B cell (primary cell): ENCODE measurements around the gene ST3GAL3. TPM values are rescaled to one million over a fixed set of nuclear protein-coding genes. Genes with fewer than 3 reads are reported as not detected.
A peak's percentile ranks its signal among the peaks of the same experiment; 100 is the strongest.

ENCODE experiments used
- ATAC-seq: fragments of 200-7000 bp; cut with Tn5 transposase; one replicate; pipeline ENCODE4 v1.10.0; 2021; ENCODE audit warnings: low read depth, mild to moderate bottlenecking, moderate number of reproducible peaks, moderate library complexity
- CTCF ChIA-PET: fragments of 350-600 bp; sonication (Branson Sonifier 250); formaldehyde crosslinking; loops from one replicate; lab custom pipeline; 2021; ENCODE audit warnings: antibody characterized with exemption, inconsistent platforms; lab: Charles Lee
- POLR2A ChIA-PET: fragments of 350-600 bp; sonication (Branson Sonifier 250); formaldehyde crosslinking; loops from one replicate; lab custom pipeline; 2021; ENCODE audit warnings: antibody characterized with exemption; lab: Charles Lee
- DNase-seq: peaks from one replicate; pipeline ENCODE4 v3.0.0; 2013
- H2AFZ ChIP-seq: 2 replicates; pipeline ENCODE4 v1.6.1; 2012; ENCODE audit warnings: mild to moderate bottlenecking, low read depth, low read length; ENCODE audit not compliant: insufficient read depth, poor library complexity, severe bottlenecking
- H3K27ac ChIP-seq, 2 donors: 1 replicate in 1 of 2; 2 replicates in 1 of 2; pipeline ENCODE4 v1.5.1; 2012 to 2013; ENCODE audit warnings: low read length in 2 of 2, mild to moderate bottlenecking in 2 of 2, moderate library complexity in 1 of 2
- H3K27me3 ChIP-seq, 4 experiments: fragments of 200-600 bp in 1 of 4; sonication (generic) in 1 of 4; replicated peaks in 1 of 4; 1 replicate in 2 of 4; 2 replicates in 2 of 4; pipeline versions ENCODE4 v1.6.1 to v1.7.0; 2013 to 2016; ENCODE audit warnings: low read length in 3 of 4, mild to moderate bottlenecking in 2 of 4, mixed read lengths in 1 of 4, moderate library complexity in 1 of 4; ENCODE audit not compliant: insufficient read depth in 4 of 4, control insufficient read depth in 3 of 4; ENCODE audit errors: control extremely low read depth in 1 of 4
- H3K36me3 ChIP-seq, 2 experiments: replicated peaks in 1 of 2; 1 replicate in 1 of 2; 2 replicates in 1 of 2; pipeline versions ENCODE4 v1.6.1 to v1.7.1; 2013; ENCODE audit warnings: low read length in 1 of 2; ENCODE audit not compliant: insufficient read depth in 2 of 2, control insufficient read depth in 1 of 2; ENCODE audit errors: control extremely low read depth in 1 of 2, extremely low read depth in 1 of 2
- H3K4me1 ChIP-seq, 2 donors: fragments of 200-600 bp in 1 of 2; sonication (generic) in 1 of 2; 1 replicate in 1 of 2; 2 replicates in 1 of 2; pipeline versions ENCODE4 v1.5.1 to v1.6.1; 2013 to 2017; ENCODE audit warnings: low read length in 2 of 2; ENCODE audit not compliant: control insufficient read depth in 2 of 2, insufficient read depth in 2 of 2
- H3K4me2 ChIP-seq: replicated peaks from 2 replicates; pipeline ENCODE3; 2012; ENCODE audit warnings: mild to moderate bottlenecking, low read depth, low read length; ENCODE audit not compliant: poor library complexity, severe bottlenecking
- H3K4me3 ChIP-seq, 5 experiments: fragments of 200-600 bp in 1 of 5; sonication (generic) in 1 of 5; 1 replicate in 3 of 5; 2 replicates in 2 of 5; pipeline versions ENCODE4 v1.5.1 to v1.7.0; 2011 to 2016; ENCODE audit warnings: low read length in 4 of 5, mild to moderate bottlenecking in 4 of 5, low read depth in 2 of 5, control low read depth in 1 of 5, moderate library complexity in 1 of 5; ENCODE audit not compliant: insufficient read depth in 1 of 5; ENCODE audit errors: control extremely low read depth in 1 of 5, extremely low read depth in 1 of 5
- H3K79me2 ChIP-seq: fragments of 200-600 bp; sonication (generic); one replicate; pipeline ENCODE4 v1.6.0; 2016; ENCODE audit warnings: low read length; ENCODE audit not compliant: control insufficient read depth, insufficient read depth
- H3K9ac ChIP-seq: fragments of 200-600 bp; sonication (generic); 2 replicates; pipeline ENCODE4 v1.6.1; 2017; ENCODE audit warnings: mild to moderate bottlenecking, low read length, moderate library complexity
- H3K9me3 ChIP-seq, 3 donors: one replicate each; pipeline versions ENCODE4 v1.6.1 to v1.7.1; 2013; ENCODE audit warnings: low read length in 2 of 3; ENCODE audit not compliant: control insufficient read depth in 2 of 3, insufficient read depth in 1 of 3; ENCODE audit errors: control extremely low read depth in 1 of 3
- H4K20me1 ChIP-seq: 2 replicates; pipeline ENCODE4 v1.6.0; 2012; ENCODE audit warnings: mild to moderate bottlenecking, low read length; ENCODE audit not compliant: insufficient read depth, control insufficient read depth, poor library complexity, severe bottlenecking
- H3K27ac Mint-ChIP-seq: one replicate; pipeline ENCODE4 v1.8.0; 2021; ENCODE audit warnings: mixed read lengths
- H3K27me3 Mint-ChIP-seq: one replicate; pipeline ENCODE4 v1.8.0; 2021; ENCODE audit warnings: mixed read lengths
- H3K4me1 Mint-ChIP-seq: one replicate; pipeline ENCODE4 v1.8.0; 2021; ENCODE audit warnings: mixed read lengths
- H3K4me3 Mint-ChIP-seq: one replicate; pipeline ENCODE4 v1.8.0; 2021; ENCODE audit warnings: mixed read lengths
- H3K9me3 Mint-ChIP-seq: one replicate; pipeline ENCODE4 v1.8.0; 2022; ENCODE audit warnings: mixed read lengths; ENCODE audit not compliant: insufficient read depth
- CTCF ChIP-seq: fragments of 200-600 bp; IDR thresholded peaks from one replicate; pipeline ENCODE4 v1.8.0; 2022; ENCODE audit warnings: antibody characterized with exemption, mild to moderate bottlenecking
- EZH2 ChIP-seq: IDR thresholded peaks from 2 replicates; pipeline ENCODE4 v1.6.1; 2012; ENCODE audit warnings: borderline replicate concordance, low read depth, mild to moderate bottlenecking, moderate library complexity, low read length; ENCODE audit not compliant: insufficient read depth, poor library complexity, severe bottlenecking
- WGBS: methylation state at CpG from one replicate; pipeline ENCODE4 v1.1.5; 2013; ENCODE audit warnings: missing lambda C conversion rate; ENCODE audit not compliant: insufficient coverage; 5-methylcytosine and 5-hydroxymethylcytosine counted together
- intact Hi-C: fragments of 100-400 bp; cut with micrococcal nuclease; formaldehyde crosslinking; loops from one replicate; pipeline ENCODE4 v1.10.0; 2022
- polyA plus RNA-seq: library from polyadenylated mRNA; depleted of rRNA; stranded (reverse); fragments of >200 nt; gene quantifications from 2 replicates; pipeline ENCODE4 v1.2.3, GENCODE V29; 2012
- total RNA-seq, 2 donors: library from RNA; stranded (reverse); fragments of 120-200 nt in 1 of 2; gene quantifications; 1 replicate in 1 of 2; 2 replicates in 1 of 2; pipeline versions ENCODE4 v1.2.3 to v1.2.4, GENCODE V29; 2013 to 2022

ST3GAL3 gene
- total and polyA plus RNA-seq, 2 donors (not counting 1 experiment from before 2014, with no cell fraction given) = 16.8 to 31.4 TPM

- 100% methylated on average over 3 of the region's 9 CpGs for WGBS
- Histone ChIP-seq H3K4me1 (peaks cover 37 to 69% of the 10 kb centered on the region in 2 donors), H3K4me2 (peak overlapping the region; percentile 85), H3K27me3 (no peaks in the 10 kb centered on the region), H4K20me1 (peaks cover 40% of the 10 kb centered on the region), H3K9ac (no peak overlapping the region), H3K36me3 (peaks cover 0 to 25% of the 10 kb centered on the region in 2 experiments), H3K27ac (no peak overlapping the region), H3K4me3 (no peak overlapping the region), H3K9me3 (no peaks in the 10 kb centered on the region), H3K79me2 (peaks cover 16% of the 10 kb centered on the region), H2AFZ (no peak overlapping the region)
- ChIA-PET POLR2A (no interaction called here), CTCF (interaction anchor here (1.2 kb wide), 1 partner anchor 58 kb away, joined by 4 read pairs; no protein-coding TSS in a partner anchor)
- Mint-ChIP-seq H3K9me3 (no peaks in the 10 kb centered on the region), H3K4me3 (peak overlapping the region; percentile 97), H3K4me1 (peaks cover 70% of the 10 kb centered on the region), H3K27ac (peak overlapping the region; percentile 3), H3K27me3 (no peaks in the 10 kb centered on the region)
- TF ChIP-seq EZH2 (no peak), CTCF (no peak)
- ATAC-seq (no peak), DNase-seq (peak; percentile 27)
- intact Hi-C loops = loop anchor here (10.0 kb wide), 2 partner anchors 273 to 1523 kb away; partner anchors contain the start of genes PPCS, ST3GAL3 and ZMYND12
Observed at GRCh38 chr1:43977376-43978263, 270.3 kb downstream of the ST3GAL3 start.

- H3K27ac Mint-ChIP-seq = no peak overlapping the region
- Histone ChIP-seq H3K9me3 (no peaks in the 10 kb centered on the region), H3K4me1 (peaks cover 37 to 69% of the 10 kb centered on the region in 2 donors), H3K4me2 (peak overlapping the region; percentile 85), H3K4me3 (no peak overlapping the region), H2AFZ (no peak overlapping the region), H3K9ac (no peak overlapping the region), H3K27me3 (no peaks in the 10 kb centered on the region), H3K36me3 (peaks cover 0 to 23% of the 10 kb centered on the region in 2 experiments), H4K20me1 (peaks cover 40% of the 10 kb centered on the region), H3K27ac (no peak overlapping the region), H3K79me2 (peaks cover 16% of the 10 kb centered on the region)
- 83% methylated on average over 5 of the region's 5 CpGs for WGBS
- TF ChIP-seq CTCF (no peak), EZH2 (no peak)
- H3K4me1 Mint-ChIP-seq = peaks cover 68% of the 10 kb centered on the region
- H3K27me3 Mint-ChIP-seq = no peaks in the 10 kb centered on the region
- ChIA-PET POLR2A (no interaction called here), CTCF (no interaction called here)
- DNase-seq (peak; percentile 37), ATAC-seq (no peak)
- intact Hi-C loops = loop anchor here (10.0 kb wide), 2 partner anchors 273 to 1523 kb away; partner anchors contain the start of genes PPCS, ST3GAL3 and ZMYND12
- no peaks in the 10 kb centered on the region for H3K9me3 Mint-ChIP-seq
- H3K4me3 Mint-ChIP-seq = peak overlapping the region; percentile 97
Observed at GRCh38 chr1:43978264-43978550, 270.9 kb downstream of the ST3GAL3 start.
